HEK293 (cell line): ENCODE data around the gene MTR.

Source experiments
- ZNF555 ChIP-seq: fragments of 450-650 bp; formaldehyde crosslinking; conservative IDR thresholded peaks from 2 replicates; pipeline ENCODE4 v1.5.1; 2017; ENCODE audit warnings: missing biosample characterization, mild to moderate bottlenecking, missing genetic modification characterization, inconsistent platforms
- ZNF785 ChIP-seq: fragments of 450-650 bp; formaldehyde crosslinking; IDR thresholded peaks from 2 replicates; pipeline ENCODE4 v1.5.1; 2016; ENCODE audit warnings: missing biosample characterization, missing genetic modification characterization
- TF ChIP-seq, protein P1 (sequence below): fragments of 450-650 bp; formaldehyde crosslinking; IDR thresholded peaks from 2 replicates; pipeline ENCODE4 v1.5.1; 2016; ENCODE audit warnings: missing biosample characterization, missing genetic modification characterization

DNA sequence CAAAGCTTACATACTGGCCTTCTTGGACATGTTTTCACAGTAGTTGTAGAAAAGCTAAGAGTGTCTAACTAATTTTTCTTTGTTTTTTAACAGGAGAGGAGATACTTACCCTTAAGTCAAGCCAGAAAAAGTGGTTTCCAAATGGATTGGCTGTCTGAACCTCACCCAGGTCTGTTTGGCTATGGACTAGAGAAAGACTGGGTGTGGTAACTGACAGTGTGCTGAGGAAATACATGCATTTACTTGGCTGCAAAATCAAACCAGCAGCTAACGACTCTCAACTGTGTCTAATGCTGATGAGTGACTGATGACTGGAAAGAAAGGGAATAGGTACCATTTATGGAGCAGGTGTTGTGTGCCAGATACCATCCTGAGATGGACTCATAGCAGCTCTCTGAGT is 91.1 kb downstream of the MTR start:
- TF ChIP-seq, protein P1, sequence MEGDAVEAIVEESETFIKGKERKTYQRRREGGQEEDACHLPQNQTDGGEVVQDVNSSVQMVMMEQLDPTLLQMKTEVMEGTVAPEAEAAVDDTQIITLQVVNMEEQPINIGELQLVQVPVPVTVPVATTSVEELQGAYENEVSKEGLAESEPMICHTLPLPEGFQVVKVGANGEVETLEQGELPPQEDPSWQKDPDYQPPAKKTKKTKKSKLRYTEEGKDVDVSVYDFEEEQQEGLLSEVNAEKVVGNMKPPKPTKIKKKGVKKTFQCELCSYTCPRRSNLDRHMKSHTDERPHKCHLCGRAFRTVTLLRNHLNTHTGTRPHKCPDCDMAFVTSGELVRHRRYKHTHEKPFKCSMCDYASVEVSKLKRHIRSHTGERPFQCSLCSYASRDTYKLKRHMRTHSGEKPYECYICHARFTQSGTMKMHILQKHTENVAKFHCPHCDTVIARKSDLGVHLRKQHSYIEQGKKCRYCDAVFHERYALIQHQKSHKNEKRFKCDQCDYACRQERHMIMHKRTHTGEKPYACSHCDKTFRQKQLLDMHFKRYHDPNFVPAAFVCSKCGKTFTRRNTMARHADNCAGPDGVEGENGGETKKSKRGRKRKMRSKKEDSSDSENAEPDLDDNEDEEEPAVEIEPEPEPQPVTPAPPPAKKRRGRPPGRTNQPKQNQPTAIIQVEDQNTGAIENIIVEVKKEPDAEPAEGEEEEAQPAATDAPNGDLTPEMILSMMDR (tag by site-specific recombination): no peak
- TF ChIP-seq ZNF785 (tag by site-specific recombination) (no peak), ZNF555 (tag by site-specific recombination) (no peak)
